ENCODE data around the gene DTNBP1. TPM values are rescaled to one million over a fixed set of nuclear protein-coding genes. Genes with fewer than 3 reads are reported as not detected.

The DTNBP1 gene
- total RNA-seq, 1 donor from 2014 or later: 19.2 TPM

DNA sequence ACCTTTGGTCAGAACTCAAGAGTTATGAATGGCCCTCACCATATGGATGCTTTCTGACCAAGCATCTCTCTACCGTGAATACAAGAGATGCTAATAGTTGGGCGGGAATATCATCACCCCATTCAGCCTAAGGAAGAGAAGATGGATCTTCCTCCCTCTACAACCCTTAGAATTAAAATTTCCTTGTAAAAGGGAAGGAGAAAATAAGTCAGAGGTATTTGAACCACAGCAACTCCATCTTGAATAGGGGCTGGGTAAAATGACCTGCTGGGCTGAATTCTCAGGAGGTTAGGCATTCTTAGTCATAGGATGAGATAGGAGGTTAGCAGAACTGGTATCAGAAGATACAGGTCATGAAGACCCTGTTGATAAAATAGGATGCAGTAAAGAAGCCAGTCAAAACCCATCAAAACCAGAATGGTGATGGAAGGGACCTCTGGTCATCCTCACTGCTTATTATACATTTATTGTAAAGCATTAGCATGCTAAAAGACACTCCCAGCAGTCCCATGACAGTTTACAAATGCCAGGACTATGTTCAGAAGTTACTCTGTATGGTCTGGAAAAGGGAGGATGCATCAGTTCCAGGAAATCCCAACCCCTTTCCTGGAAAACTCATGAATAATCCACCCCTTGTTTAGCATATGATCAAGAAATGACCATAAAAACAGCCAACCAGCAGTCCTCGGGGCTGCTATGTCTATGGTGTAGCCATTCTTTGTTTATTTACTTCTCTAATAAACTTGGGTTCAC, 101.2 kb downstream of the DTNBP1 start:
- H3K9me3 ChIP-seq (replicated peaks): no peaks in the 10 kb centered on the region
- H3K36me3 ChIP-seq: no peaks in the 10 kb centered on the region
- H3K27me3 ChIP-seq (ENCODE audit: low read depth): no peaks in the 10 kb centered on the region
- TF ChIP-seq, protein P1, sequence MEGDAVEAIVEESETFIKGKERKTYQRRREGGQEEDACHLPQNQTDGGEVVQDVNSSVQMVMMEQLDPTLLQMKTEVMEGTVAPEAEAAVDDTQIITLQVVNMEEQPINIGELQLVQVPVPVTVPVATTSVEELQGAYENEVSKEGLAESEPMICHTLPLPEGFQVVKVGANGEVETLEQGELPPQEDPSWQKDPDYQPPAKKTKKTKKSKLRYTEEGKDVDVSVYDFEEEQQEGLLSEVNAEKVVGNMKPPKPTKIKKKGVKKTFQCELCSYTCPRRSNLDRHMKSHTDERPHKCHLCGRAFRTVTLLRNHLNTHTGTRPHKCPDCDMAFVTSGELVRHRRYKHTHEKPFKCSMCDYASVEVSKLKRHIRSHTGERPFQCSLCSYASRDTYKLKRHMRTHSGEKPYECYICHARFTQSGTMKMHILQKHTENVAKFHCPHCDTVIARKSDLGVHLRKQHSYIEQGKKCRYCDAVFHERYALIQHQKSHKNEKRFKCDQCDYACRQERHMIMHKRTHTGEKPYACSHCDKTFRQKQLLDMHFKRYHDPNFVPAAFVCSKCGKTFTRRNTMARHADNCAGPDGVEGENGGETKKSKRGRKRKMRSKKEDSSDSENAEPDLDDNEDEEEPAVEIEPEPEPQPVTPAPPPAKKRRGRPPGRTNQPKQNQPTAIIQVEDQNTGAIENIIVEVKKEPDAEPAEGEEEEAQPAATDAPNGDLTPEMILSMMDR (IDR thresholded peaks at IDR 0.05; ENCODE audit: borderline replicate concordance): no peak
- H3K4me3 ChIP-seq: no peak overlapping the region
- H3K27ac ChIP-seq (replicated peaks): no peak overlapping the region
- no peak for DNase-seq
- intact Hi-C loops (cut with micrococcal nuclease): no loop called here
- H3K4me1 ChIP-seq: no peaks in the 10 kb centered on the region

DNA sequence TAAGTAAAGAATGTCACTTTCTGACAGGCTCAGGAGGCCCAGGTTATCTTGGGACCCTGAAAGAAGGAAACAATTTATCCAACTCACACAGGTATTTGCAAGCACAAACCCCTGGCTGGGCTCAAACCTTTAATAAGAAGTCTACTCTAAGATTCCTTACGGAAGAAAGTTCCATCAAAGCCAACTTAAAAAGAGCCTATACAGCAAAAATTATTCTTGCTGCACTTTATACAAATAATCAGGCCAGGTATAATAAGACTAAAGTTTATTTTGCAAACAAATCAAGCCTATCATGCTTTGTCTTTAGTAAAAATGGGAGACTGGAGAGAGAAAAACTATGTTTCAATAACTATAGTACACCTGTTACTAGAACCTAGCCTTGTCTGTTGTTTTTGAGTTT, 102.1 kb downstream of the DTNBP1 start:
- TF ChIP-seq, protein P1 (IDR thresholded peaks at IDR 0.05; ENCODE audit: borderline replicate concordance): no peak
- no peak overlapping the region for H3K27ac ChIP-seq (replicated peaks)
- DNase-seq: no peak
- no peaks in the 10 kb centered on the region for H3K36me3 ChIP-seq
- intact Hi-C loops (cut with micrococcal nuclease): no loop called here
- H3K4me1 ChIP-seq: no peaks in the 10 kb centered on the region
- H3K27me3 ChIP-seq (ENCODE audit: low read depth): no peaks in the 10 kb centered on the region
- no peak overlapping the region for H3K4me3 ChIP-seq
- H3K9me3 ChIP-seq (replicated peaks): no peaks in the 10 kb centered on the region

DNA sequence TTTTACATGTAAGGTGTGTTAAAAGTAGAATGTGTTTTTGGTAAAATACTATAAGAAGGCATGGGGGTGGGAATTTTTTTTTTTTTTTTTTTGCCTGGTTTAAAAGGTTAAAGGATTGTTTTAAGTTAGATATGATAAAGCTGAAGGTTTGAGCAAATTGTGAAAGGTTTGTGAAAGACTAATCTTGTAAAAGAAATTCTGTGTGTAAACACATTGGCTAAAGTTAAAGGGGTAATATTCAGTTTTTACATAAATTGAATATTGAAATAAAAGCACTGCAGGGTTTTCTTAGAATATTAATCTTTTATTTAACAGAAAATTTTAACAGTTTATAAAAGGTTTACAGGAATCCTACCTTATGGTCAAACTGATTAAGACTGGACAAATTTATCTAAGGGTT, 105.7 kb downstream of the DTNBP1 start:
- Histone ChIP-seq H3K9me3 (replicated peaks) (no peaks in the 10 kb centered on the region), H3K4me3 (no peak overlapping the region), H3K27me3 (ENCODE audit: low read depth) (no peaks in the 10 kb centered on the region), H3K27ac (replicated peaks) (no peak overlapping the region), H3K4me1 (peaks cover 21% of the 10 kb centered on the region), H3K36me3 (no peaks in the 10 kb centered on the region)
- TF ChIP-seq, protein P1 (IDR thresholded peaks at IDR 0.05; ENCODE audit: borderline replicate concordance): no peak
- no peak for DNase-seq
- intact Hi-C loops (cut with micrococcal nuclease): no loop called here

DNA sequence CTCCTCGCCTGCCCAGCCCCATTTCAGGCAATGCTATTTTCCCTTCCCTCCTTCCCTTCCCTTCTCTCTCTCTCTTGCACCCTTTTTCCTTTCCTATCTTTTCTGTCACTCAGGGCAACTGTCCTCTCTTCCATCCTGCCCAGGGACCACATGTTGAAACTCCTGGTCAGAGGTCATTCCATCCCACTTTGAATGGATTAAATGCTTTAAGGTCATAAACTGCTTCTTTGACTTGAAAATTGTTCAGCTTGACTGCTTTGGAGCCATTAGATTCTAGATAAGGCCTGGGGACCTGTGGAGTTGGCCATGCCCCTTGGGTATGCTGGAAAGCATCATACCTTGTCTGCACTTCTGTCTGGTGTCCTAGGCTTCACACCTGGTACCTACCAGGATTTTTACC, 106.1 kb downstream of the DTNBP1 start:
- intact Hi-C loops (cut with micrococcal nuclease): no loop called here
- DNase-seq: no peak

DNA sequence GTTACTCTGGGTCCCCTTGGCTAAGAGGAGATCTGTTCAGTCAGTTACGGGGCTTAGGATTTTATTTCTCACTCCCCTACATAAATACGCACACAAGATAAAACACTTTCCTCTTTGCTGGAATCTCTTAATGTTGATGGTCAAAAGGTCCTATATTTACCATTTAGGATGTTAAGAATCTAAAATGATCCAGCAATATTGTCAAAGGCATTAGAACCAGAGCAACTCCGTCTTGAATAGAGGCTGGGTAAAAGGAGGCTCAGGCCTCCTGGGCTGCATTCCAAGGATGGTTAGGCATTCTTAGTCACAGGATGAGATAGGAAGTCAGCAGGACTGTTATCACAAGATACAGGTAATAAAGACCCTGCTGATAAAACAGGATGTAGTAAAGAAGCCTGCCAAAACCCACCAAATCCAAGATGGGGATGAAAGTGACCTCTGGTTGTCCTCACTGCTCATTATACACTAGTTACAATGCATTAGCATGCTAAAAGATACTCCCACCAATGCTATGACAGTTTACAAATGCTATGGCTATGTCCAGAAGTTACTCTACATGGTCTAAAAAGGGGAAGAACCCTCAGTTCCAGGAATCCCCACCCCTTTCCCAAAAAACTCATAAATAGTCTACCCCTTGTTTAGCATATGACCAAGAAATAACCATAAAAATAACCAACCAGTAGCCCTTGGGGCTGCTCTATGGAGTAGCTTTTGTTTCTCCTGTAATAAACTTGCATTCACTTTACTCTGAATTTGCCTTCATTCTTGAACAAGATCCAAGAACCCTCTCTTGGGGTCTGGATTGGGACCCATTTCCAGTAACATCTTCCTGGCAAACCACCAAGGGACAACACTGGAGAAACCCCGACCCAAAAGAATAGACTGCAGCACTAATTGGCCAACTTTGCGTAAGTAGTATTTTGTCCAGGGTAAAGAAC, 107.5 kb downstream of the DTNBP1 start:
- intact Hi-C loops (cut with micrococcal nuclease): no loop called here
- no peak overlapping the region for H3K27ac ChIP-seq (replicated peaks)

More for the DNA sequence above, 106.1 kb downstream of the DTNBP1 start:
- TF ChIP-seq, protein P1 (IDR thresholded peaks at IDR 0.05; ENCODE audit: borderline replicate concordance): no peak
- H3K4me1 ChIP-seq: peaks cover 26% of the 10 kb centered on the region
- no peaks in the 10 kb centered on the region for H3K36me3 ChIP-seq
- H3K4me3 ChIP-seq: no peak overlapping the region
- no peak overlapping the region for H3K27ac ChIP-seq (replicated peaks)
- H3K27me3 ChIP-seq (ENCODE audit: low read depth): no peaks in the 10 kb centered on the region
- no peaks in the 10 kb centered on the region for H3K9me3 ChIP-seq (replicated peaks)

More for the DNA sequence above, 107.5 kb downstream of the DTNBP1 start:
- Histone ChIP-seq H3K4me1 (peaks cover 39% of the 10 kb centered on the region), H3K27me3 (ENCODE audit: low read depth) (no peaks in the 10 kb centered on the region), H3K9me3 (replicated peaks) (no peaks in the 10 kb centered on the region), H3K36me3 (no peaks in the 10 kb centered on the region), H3K4me3 (no peak overlapping the region)
- DNase-seq: no peak
- TF ChIP-seq, protein P1 (IDR thresholded peaks at IDR 0.05; ENCODE audit: borderline replicate concordance): no peak

Data from left ventricle myocardium inferior (tissue), 1 donor.